Measurements from ENCODE around the gene CCL28. TPM values are rescaled to one million over a fixed set of nuclear protein-coding genes. Genes with fewer than 3 reads are reported as not detected.

CCL28 gene
- total RNA-seq, 1 experiment from 2014 or later: 1.6 TPM

- ChIA-PET CTCF (interaction anchor here (1.0 to 7.9 kb wide), 9 partner anchors 10 to 83 kb away, joined by 3 to 142 read pairs (median 7); partner anchors contain the start of genes CCL28 and TMEM267), POLR2A (interaction anchor here (0.8 to 7.7 kb wide), 3 partner anchors 24 to 111 kb away, joined by 3 to 78 read pairs (median 3); partner anchors contain the start of gene TMEM267)
- H3K27me3 Mint-ChIP-seq (ENCODE audit: insufficient read depth, unreplicated experiment): no peaks in the 10 kb centered on the region
- no peak overlapping the region for H3K4me3 Mint-ChIP-seq (ENCODE audit: unreplicated experiment)
- TF ChIP-seq CTCF (IDR thresholded peaks at IDR 0.05; ENCODE audit: unreplicated experiment): no peak
- H3K27ac Mint-ChIP-seq (ENCODE audit: low read depth, unreplicated experiment): no peak overlapping the region
- no peaks in the 10 kb centered on the region for H3K9me3 Mint-ChIP-seq (ENCODE audit: unreplicated experiment)
- H3K36me3 Mint-ChIP-seq (ENCODE audit: insufficient read depth, unreplicated experiment): no peaks in the 10 kb centered on the region
- peak; percentile 36 for DNase-seq (ENCODE audit: unreplicated experiment)
- H3K4me1 Mint-ChIP-seq (ENCODE audit: insufficient read depth, unreplicated experiment): peaks cover 5% of the 10 kb centered on the region
- BruUV-seq (replicated peaks): no TSS peak
- intact Hi-C loops (cut with micrococcal nuclease): loop anchor here (2.0 kb wide), 2 partner anchors 155 to 201 kb away; partner anchors contain the start of genes NNT and PAIP1
Measured at GRCh38 chr5:43401827-43402226, 10.4 kb downstream of the CCL28 start.

- H3K4me3 Mint-ChIP-seq (ENCODE audit: unreplicated experiment): no peak overlapping the region
- intact Hi-C loops (cut with micrococcal nuclease): loop anchor here (1.0 to 2.0 kb wide), 4 partner anchors 84 to 203 kb away; partner anchors contain the start of genes C5orf34, NNT and PAIP1
- TF ChIP-seq CTCF (IDR thresholded peaks at IDR 0.05; ENCODE audit: unreplicated experiment): peak; percentile 47
- ChIA-PET CTCF (interaction anchor here (0.5 to 7.9 kb wide), 26 partner anchors 10 to 1369 kb away, joined by 3 to 142 read pairs (median 4); partner anchors contain the start of genes CCL28 and TMEM267), POLR2A (interaction anchor here (1.3 to 7.7 kb wide), 3 partner anchors 12 to 115 kb away, joined by 3 to 78 read pairs (median 6); partner anchors contain the start of genes C5orf34, CCL28 and TMEM267)
- no peaks in the 10 kb centered on the region for H3K27me3 Mint-ChIP-seq (ENCODE audit: insufficient read depth, unreplicated experiment)
- H3K4me1 Mint-ChIP-seq (ENCODE audit: insufficient read depth, unreplicated experiment): peaks cover 11% of the 10 kb centered on the region
- peak; percentile 37 for DNase-seq (ENCODE audit: unreplicated experiment)
- BruUV-seq (replicated peaks): no TSS peak
- H3K9me3 Mint-ChIP-seq (ENCODE audit: unreplicated experiment): no peaks in the 10 kb centered on the region
- no peak overlapping the region for H3K27ac Mint-ChIP-seq (ENCODE audit: low read depth, unreplicated experiment)
- no peaks in the 10 kb centered on the region for H3K36me3 Mint-ChIP-seq (ENCODE audit: insufficient read depth, unreplicated experiment)
Measured at GRCh38 chr5:43400082-43400481, 12.1 kb downstream of the CCL28 start.

- Mint-ChIP-seq H3K36me3 (ENCODE audit: insufficient read depth, unreplicated experiment) (no peaks in the 10 kb centered on the region), H3K27me3 (ENCODE audit: insufficient read depth, unreplicated experiment) (no peaks in the 10 kb centered on the region), H3K4me1 (ENCODE audit: insufficient read depth, unreplicated experiment) (peaks cover 11% of the 10 kb centered on the region), H3K27ac (ENCODE audit: low read depth, unreplicated experiment) (peak overlapping the region; percentile 68), H3K4me3 (ENCODE audit: unreplicated experiment) (peak overlapping the region; percentile 82), H3K9me3 (ENCODE audit: unreplicated experiment) (no peaks in the 10 kb centered on the region)
- intact Hi-C loops (cut with micrococcal nuclease): no loop called here
- POLR2A ChIA-PET: interaction anchor here (0.6 to 7.7 kb wide), 5 partner anchors 29 to 871 kb away, joined by 4 to 78 read pairs (median 4); partner anchors contain the start of genes HMGCS1, TMEM267 and ZNF131
- CTCF ChIA-PET: interaction anchor here (0.6 to 7.9 kb wide), 6 partner anchors 88 to 329 kb away, joined by 3 to 142 read pairs (median 4); partner anchors contain the start of gene TMEM267
- BruUV-seq (replicated peaks): no TSS peak
- DNase-seq (ENCODE audit: unreplicated experiment): peak; percentile 49
- no peak for TF ChIP-seq CTCF (IDR thresholded peaks at IDR 0.05; ENCODE audit: unreplicated experiment)
Measured at GRCh38 chr5:43396762-43397304, 15.4 kb downstream of the CCL28 start.

GRCh38 chr5:43390471-43390870 lies 21.7 kb downstream of the CCL28 start:
- intact Hi-C loops (cut with micrococcal nuclease): no loop called here
- TF ChIP-seq CTCF (IDR thresholded peaks at IDR 0.05; ENCODE audit: unreplicated experiment): no peak
- Mint-ChIP-seq H3K36me3 (ENCODE audit: insufficient read depth, unreplicated experiment) (no peaks in the 10 kb centered on the region), H3K9me3 (ENCODE audit: unreplicated experiment) (no peaks in the 10 kb centered on the region), H3K27ac (ENCODE audit: low read depth, unreplicated experiment) (no peak overlapping the region), H3K4me1 (ENCODE audit: insufficient read depth, unreplicated experiment) (no peaks in the 10 kb centered on the region), H3K4me3 (ENCODE audit: unreplicated experiment) (no peak overlapping the region), H3K27me3 (ENCODE audit: insufficient read depth, unreplicated experiment) (no peaks in the 10 kb centered on the region)
- no TSS peak for BruUV-seq (replicated peaks)
- POLR2A ChIA-PET: interaction anchor here (0.9 to 2.3 kb wide), 7 partner anchors 8 to 479 kb away, joined by 3 to 16 read pairs (median 5); partner anchors contain the start of genes CCL28 and TMEM267
- CTCF ChIA-PET: interaction anchor here (0.5 to 6.4 kb wide), 52 partner anchors 10 to 626 kb away, joined by 3 to 92 read pairs (median 5); partner anchors contain the start of genes CCL28, HMGCS1, TMEM267 and ZNF131
- DNase-seq (ENCODE audit: unreplicated experiment): no peak
